ENCODE measurements around the gene CHRM1.
A peak's percentile ranks its signal among the peaks of the same experiment; 100 is the strongest.

CHRM1 gene

DNA sequence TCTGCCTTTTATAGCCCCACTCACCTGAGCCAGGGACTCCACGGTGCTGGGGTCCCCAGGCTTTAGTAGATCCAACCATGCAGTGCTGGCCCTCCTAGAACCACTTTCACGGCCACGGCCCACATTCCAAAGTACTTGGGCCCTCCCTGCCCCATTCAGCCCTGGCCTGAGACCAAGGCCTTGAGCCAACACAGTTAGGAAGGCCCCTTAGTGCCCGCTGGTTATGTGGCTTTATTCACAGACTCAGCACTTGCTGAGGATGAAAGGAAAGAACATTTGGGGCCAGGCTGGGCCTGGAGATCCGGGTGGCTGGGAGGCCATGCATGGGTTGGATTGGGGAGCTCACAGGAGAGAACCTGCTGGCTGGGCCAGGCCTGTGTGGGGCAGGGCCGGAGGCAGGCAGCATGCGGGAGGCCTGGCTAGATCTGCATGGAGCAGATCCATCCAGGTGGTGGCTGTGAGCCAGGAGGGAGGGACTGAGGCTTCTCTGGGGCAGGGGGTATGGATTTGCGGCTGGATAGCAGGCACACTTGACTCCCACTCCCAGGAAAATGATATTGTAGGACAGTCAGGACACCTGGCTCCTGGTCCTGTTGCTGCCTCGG, 12.6 kb downstream of the CHRM1 start:
- TF ChIP-seq, protein P1, sequence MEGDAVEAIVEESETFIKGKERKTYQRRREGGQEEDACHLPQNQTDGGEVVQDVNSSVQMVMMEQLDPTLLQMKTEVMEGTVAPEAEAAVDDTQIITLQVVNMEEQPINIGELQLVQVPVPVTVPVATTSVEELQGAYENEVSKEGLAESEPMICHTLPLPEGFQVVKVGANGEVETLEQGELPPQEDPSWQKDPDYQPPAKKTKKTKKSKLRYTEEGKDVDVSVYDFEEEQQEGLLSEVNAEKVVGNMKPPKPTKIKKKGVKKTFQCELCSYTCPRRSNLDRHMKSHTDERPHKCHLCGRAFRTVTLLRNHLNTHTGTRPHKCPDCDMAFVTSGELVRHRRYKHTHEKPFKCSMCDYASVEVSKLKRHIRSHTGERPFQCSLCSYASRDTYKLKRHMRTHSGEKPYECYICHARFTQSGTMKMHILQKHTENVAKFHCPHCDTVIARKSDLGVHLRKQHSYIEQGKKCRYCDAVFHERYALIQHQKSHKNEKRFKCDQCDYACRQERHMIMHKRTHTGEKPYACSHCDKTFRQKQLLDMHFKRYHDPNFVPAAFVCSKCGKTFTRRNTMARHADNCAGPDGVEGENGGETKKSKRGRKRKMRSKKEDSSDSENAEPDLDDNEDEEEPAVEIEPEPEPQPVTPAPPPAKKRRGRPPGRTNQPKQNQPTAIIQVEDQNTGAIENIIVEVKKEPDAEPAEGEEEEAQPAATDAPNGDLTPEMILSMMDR (IDR thresholded peaks at IDR 0.05; ENCODE audit: borderline replicate concordance, extremely low read depth, low read length, poor library complexity, severe bottlenecking) = no peak
- no peak for TF ChIP-seq EZH2 (IDR thresholded peaks at IDR 0.05; ENCODE audit: borderline replicate concordance, low read depth, low read length, severe bottlenecking)
- DNase-seq = no peak
- H3K9ac ChIP-seq (ENCODE audit: low read depth, low read length) = no peak overlapping the region
- peaks cover 6% of the 10 kb centered on the region; the same call in 1 of the 2 replicates for H4K20me1 ChIP-seq (ENCODE audit: insufficient read depth, low read length)
- H3K79me2 ChIP-seq (ENCODE audit: insufficient read depth, low read length) = no peaks in the 10 kb centered on the region
- peaks cover 4% of the 10 kb centered on the region for H3K4me1 ChIP-seq (ENCODE audit: insufficient read depth, low read length)
- H3K9me3 ChIP-seq (ENCODE audit: insufficient read depth, low read length, severe bottlenecking) = no peaks in the 10 kb centered on the region
- no peak overlapping the region for H3K4me3 ChIP-seq (ENCODE audit: low read depth in 1 of 2, low read length in 2 of 2)
- H2AFZ ChIP-seq (ENCODE audit: low read depth, low read length) = no peak overlapping the region
- ATAC-seq (ENCODE audit: insufficient read depth, low read depth) = no peak
- H3K27me3 ChIP-seq (ENCODE audit: insufficient read depth, low read length, poor library complexity) = peaks cover 16% of the 10 kb centered on the region
- H3K27ac ChIP-seq (ENCODE audit: low read length) = no peak overlapping the region
- H3K36me3 ChIP-seq (ENCODE audit: insufficient read depth, low read length) = no peaks in the 10 kb centered on the region
- no peak overlapping the region for H3K4me2 ChIP-seq (ENCODE audit: insufficient read depth, low read length)

DNA sequence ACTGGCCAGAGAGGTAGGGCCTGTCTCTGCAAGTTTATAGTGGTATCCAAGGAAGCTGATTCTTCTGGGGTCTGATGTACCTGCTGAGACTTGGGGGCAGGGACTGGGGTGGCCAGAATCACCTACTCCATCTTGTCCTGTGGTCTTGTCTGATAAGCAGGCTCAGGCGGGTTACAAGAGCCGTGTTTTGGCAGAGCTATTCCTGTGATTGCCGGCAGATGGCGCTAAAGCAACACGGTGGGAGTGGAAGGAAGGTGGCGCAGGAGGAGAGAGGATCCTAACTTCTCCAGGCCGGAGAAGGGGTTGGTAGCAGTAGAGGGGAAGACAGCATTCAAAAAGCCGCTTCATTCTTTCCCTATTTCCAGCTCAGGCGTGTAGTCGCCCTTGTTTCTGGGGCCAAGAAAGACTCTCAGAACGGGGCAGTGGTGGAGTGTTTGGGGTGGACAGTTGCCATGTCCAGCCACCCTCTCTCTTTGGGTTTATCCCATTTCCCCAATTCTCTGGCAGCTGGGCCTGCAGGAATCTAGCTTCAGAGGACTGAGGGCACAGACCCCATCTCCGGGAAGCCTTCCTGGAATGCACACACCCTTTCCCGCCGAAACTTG, 15.1 kb downstream of the CHRM1 start:
- TF ChIP-seq, protein P1 (IDR thresholded peaks at IDR 0.05; ENCODE audit: borderline replicate concordance, extremely low read depth, low read length, poor library complexity, severe bottlenecking) = peak; percentile 100
- TF ChIP-seq EZH2 (IDR thresholded peaks at IDR 0.05; ENCODE audit: borderline replicate concordance, low read depth, low read length, severe bottlenecking) = no peak
- peaks cover 35% of the 10 kb centered on the region for H3K27me3 ChIP-seq (ENCODE audit: insufficient read depth, low read length, poor library complexity)
- H4K20me1 ChIP-seq (ENCODE audit: insufficient read depth, low read length) = peaks cover 4% of the 10 kb centered on the region; the same call in 1 of the 2 replicates
- ATAC-seq (ENCODE audit: insufficient read depth, low read depth) (peak; percentile 95), DNase-seq (peak; percentile 79)
- no peak overlapping the region for H3K4me3 ChIP-seq (ENCODE audit: low read depth in 1 of 2, low read length in 2 of 2)
- no peak overlapping the region for H3K4me2 ChIP-seq (ENCODE audit: insufficient read depth, low read length)
- H3K79me2 ChIP-seq (ENCODE audit: insufficient read depth, low read length) = no peaks in the 10 kb centered on the region
- H3K9me3 ChIP-seq (ENCODE audit: insufficient read depth, low read length, severe bottlenecking) = no peaks in the 10 kb centered on the region
- H3K4me1 ChIP-seq (ENCODE audit: insufficient read depth, low read length) = peaks cover 1% of the 10 kb centered on the region; the same call in 1 of the 2 replicates
- H2AFZ ChIP-seq (ENCODE audit: low read depth, low read length) = no peak overlapping the region
- H3K27ac ChIP-seq (ENCODE audit: low read length) = no peak overlapping the region
- no peak overlapping the region for H3K9ac ChIP-seq (ENCODE audit: low read depth, low read length)
- no peaks in the 10 kb centered on the region for H3K36me3 ChIP-seq (ENCODE audit: insufficient read depth, low read length)

DNA sequence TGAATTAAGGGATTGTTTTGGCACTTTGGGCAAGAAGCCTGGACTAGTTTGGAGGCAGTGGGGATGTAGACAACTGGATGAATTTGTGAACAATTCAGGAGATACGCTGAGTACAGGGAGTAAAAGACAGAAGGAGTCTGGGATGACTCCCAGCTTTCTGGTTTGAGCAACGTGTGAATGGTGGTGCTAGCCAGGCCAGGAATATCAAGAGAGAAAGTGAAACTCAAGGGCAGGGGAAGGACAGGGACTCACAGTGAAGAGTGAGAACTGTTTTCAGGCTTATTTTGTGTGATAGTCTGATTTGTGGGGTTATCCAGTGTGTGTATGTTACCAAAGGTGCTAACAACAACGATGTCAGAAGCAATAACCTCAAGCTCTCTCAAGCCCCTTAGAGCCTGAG, 15.9 kb downstream of the CHRM1 start:
- Histone ChIP-seq H2AFZ (ENCODE audit: low read depth, low read length) (no peak overlapping the region), H3K9ac (ENCODE audit: low read depth, low read length) (no peak overlapping the region), H3K27ac (ENCODE audit: low read length) (no peak overlapping the region), H3K36me3 (ENCODE audit: insufficient read depth, low read length) (no peaks in the 10 kb centered on the region), H3K4me1 (ENCODE audit: insufficient read depth, low read length) (no peaks in the 10 kb centered on the region), H3K4me2 (ENCODE audit: insufficient read depth, low read length) (no peak overlapping the region), H4K20me1 (ENCODE audit: insufficient read depth, low read length) (no peaks in the 10 kb centered on the region; the same call in 1 of the 2 replicates), H3K27me3 (ENCODE audit: insufficient read depth, low read length, poor library complexity) (peaks cover 35% of the 10 kb centered on the region), H3K79me2 (ENCODE audit: insufficient read depth, low read length) (no peaks in the 10 kb centered on the region), H3K4me3 (ENCODE audit: low read depth in 1 of 2, low read length in 2 of 2) (no peak overlapping the region), H3K9me3 (ENCODE audit: insufficient read depth, low read length, severe bottlenecking) (no peaks in the 10 kb centered on the region)
- no peak for ATAC-seq (ENCODE audit: insufficient read depth, low read depth)
- TF ChIP-seq EZH2 (IDR thresholded peaks at IDR 0.05; ENCODE audit: borderline replicate concordance, low read depth, low read length, severe bottlenecking) = no peak
- TF ChIP-seq, protein P1 (IDR thresholded peaks at IDR 0.05; ENCODE audit: borderline replicate concordance, extremely low read depth, low read length, poor library complexity, severe bottlenecking) = no peak
- no peak for DNase-seq

Data from DND-41 (cell line).